ENCODE data around the gene FERMT3.

DNA sequence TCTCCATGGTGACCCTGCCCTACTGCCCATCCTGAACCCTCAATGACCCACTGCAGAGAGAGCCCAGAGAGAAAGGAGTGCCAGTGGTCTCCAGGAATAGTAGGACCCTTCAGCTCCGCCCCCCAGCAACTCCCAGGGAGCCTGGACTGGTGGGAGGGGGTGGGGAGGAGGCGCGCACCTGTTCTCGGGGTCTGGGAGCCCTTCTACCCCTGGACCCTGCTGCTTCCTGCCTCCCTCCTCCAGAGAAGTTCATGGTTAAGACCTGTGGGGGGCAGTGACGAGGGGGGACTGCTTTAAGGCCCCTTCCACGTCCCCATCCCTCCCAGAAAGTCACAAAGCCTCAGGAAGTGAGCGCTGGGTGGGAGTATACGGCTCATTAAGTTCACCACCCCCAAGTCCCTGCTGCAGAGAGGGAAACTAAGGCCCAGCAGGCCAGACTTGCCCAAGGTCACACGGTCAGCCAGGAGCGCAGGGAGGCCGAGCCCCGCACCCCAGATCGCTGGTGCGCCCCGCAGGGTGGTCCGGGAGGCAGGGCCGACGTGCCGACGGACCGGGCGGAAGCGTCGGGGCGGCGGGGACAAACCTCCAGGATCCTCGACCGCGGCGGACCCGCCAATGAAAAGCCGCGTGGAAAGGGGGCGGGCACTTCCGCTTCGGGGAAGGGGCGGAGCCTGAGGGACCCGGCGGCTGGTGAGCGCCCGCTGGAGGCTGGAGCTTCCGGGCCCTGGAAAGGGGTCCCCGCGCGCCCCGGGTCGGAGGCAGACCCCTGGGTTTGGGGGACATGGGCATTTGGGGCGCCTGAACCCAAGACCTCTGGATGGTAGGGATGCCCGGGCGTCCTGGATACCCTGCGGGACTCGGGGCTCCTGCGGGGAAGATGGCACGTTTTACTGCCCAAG lies 19.3 kb downstream of the FERMT3 start, which contains the start of the genes NUDT22 and TRPT1:
- no peak; a peak in 1 of 4 replicates for TF ChIP-seq REST (IDR thresholded peaks at IDR 0.05; ENCODE audit: insufficient read depth in 1 of 2, low read depth in 2 of 2, low read length in 2 of 2)
- TF ChIP-seq POLR2AphosphoS5 (IDR thresholded peaks at IDR 0.05; ENCODE audit: low read depth, low read length), result peak; percentile 77; the same call in 1 of the 2 replicates
- peak; percentile 71; the same call in 1 of the 2 replicates for TF ChIP-seq TAF1 (IDR thresholded peaks at IDR 0.05; ENCODE audit: borderline replicate concordance, insufficient read depth, low read length)
